H1 (cell line): ENCODE measurements around the gene RBMS2. TPM values are rescaled to one million over a fixed set of nuclear protein-coding genes. Genes with fewer than 3 reads are reported as not detected.

Experiments
- HDAC2 ChIP-seq, 2 experiments: fragments of 300-600 bp in 1 of 2; sonication (generic) in 1 of 2; IDR thresholded peaks; 2 replicates each; pipeline ENCODE4 v1.6.1; 2011 to 2012; ENCODE audit warnings: low read depth in 2 of 2, low read length in 2 of 2, mild to moderate bottlenecking in 2 of 2, moderate library complexity in 2 of 2, borderline replicate concordance in 1 of 2, inconsistent platforms in 1 of 2
- KDM4A ChIP-seq: IDR thresholded peaks from one replicate; pipeline ENCODE4 v1.7.1; 2012; ENCODE audit warnings: low read depth, mild to moderate bottlenecking, moderate library complexity, low read length, inconsistent platforms; ENCODE audit not compliant: severe bottlenecking
- YY1 ChIP-seq: IDR thresholded peaks from 2 replicates; pipeline ENCODE4 v1.6.1; 2011; ENCODE audit warnings: low read depth, mild to moderate bottlenecking, low read length
- polyA plus RNA-seq, 7 experiments: library from polyadenylated mRNA; depleted of rRNA in 3 of 7; stranded (reverse) in 5 of 7; unstranded in 2 of 7; fragments of >200 nt in 5 of 7; fragments of 200-250 nt in 2 of 7; gene quantifications; 1 replicate in 5 of 7; 2 replicates in 1 of 7; 4 replicates in 1 of 7; pipeline versions ENCODE4 v1.2.1 to v1.2.3, GENCODE V29; 2011 to 2013; ENCODE audit warnings: missing spikeins in 2 of 7, mixed read lengths in 2 of 7
- total RNA-seq: library from RNA; stranded (reverse); fragmentation: NEBNext Ultra II Directional; extraction: Animal tissue kit (Norgen Biotek cat#: 25700); gene quantifications from 2 replicates; pipeline ENCODE4 v1.2.1, GENCODE V29; 2021

The RBMS2 gene
- total and polyA plus RNA-seq, 2 of the 8 experiments (the other 6 are each of a cell fraction or from before 2014, with no cell fraction given), result 9.6 to 31.3 TPM

- TF ChIP-seq HDAC2 (IDR thresholded peaks at IDR 0.05; ENCODE audit: borderline replicate concordance in 1 of 2, low read depth in 2 of 2, low read length in 2 of 2), result no peak
- TF ChIP-seq KDM4A, result no peak
- TF ChIP-seq YY1, result no peak
Measured at GRCh38 chr12:56474389-56474788, 47.2 kb upstream of the RBMS2 start (continued).
